HepG2 (cell line): Measurements from ENCODE around the gene HCFC1.

Source experiments
- CEBPB ChIP-seq: IDR thresholded peaks from 2 replicates; pipeline ENCODE4 v1.6.1; 2011; ENCODE audit warnings: low read depth, low read length, improper control_type of control experiment, borderline replicate concordance
- LBX2 ChIP-seq: sonication (generic); formaldehyde crosslinking; IDR thresholded peaks from 2 replicates; pipeline ENCODE4 v1.5.0; 2020; ENCODE audit warnings: missing genetic modification reagents, mild to moderate bottlenecking, borderline replicate concordance
- MXI1 ChIP-seq: IDR thresholded peaks from 3 replicates; pipeline ENCODE4 v1.6.1; 2012; ENCODE audit warnings: low read depth, low read length, inconsistent platforms, borderline replicate concordance
- POLR2A ChIP-seq, 2 experiments: IDR thresholded peaks; 2 replicates each; pipeline ENCODE4 v1.6.1; 2011; ENCODE audit warnings: low read depth in 2 of 2, low read length in 2 of 2, mild to moderate bottlenecking in 1 of 2, moderate library complexity in 1 of 2; ENCODE audit not compliant: insufficient read depth in 1 of 2
- POLR2AphosphoS5 ChIP-seq: IDR thresholded peaks from 2 replicates; pipeline ENCODE4 v1.6.1; 2012; ENCODE audit warnings: low read depth, low read length
- TAF1 ChIP-seq: sonication (generic); formaldehyde crosslinking; IDR thresholded peaks from 2 replicates; pipeline ENCODE4 v1.4.0; 2020; ENCODE audit warnings: missing genetic modification reagents
- THYN1 ChIP-seq: sonication (generic); formaldehyde crosslinking; IDR thresholded peaks from 2 replicates; pipeline ENCODE4 v1.8.1; 2023; ENCODE audit warnings: low read depth, mild to moderate bottlenecking, moderate library complexity, missing genetic modification reagents, borderline replicate concordance
- YY1 ChIP-seq: IDR thresholded peaks from 2 replicates; pipeline ENCODE4 v1.6.1; 2011; ENCODE audit warnings: low read length, low read depth, moderate library complexity, mild to moderate bottlenecking; ENCODE audit not compliant: insufficient read depth, insufficient replicate concordance
- ZNF224 ChIP-seq: sonication (generic); formaldehyde crosslinking; IDR thresholded peaks from 2 replicates; pipeline ENCODE4 v1.5.0; 2020; ENCODE audit warnings: mild to moderate bottlenecking, missing genetic modification reagents
- ZNF331 ChIP-seq: sonication (generic); formaldehyde crosslinking; IDR thresholded peaks from 2 replicates; pipeline ENCODE4 v1.4.0; 2020; ENCODE audit warnings: missing genetic modification reagents
- ZNF720 ChIP-seq: sonication (generic); formaldehyde crosslinking; IDR thresholded peaks from 2 replicates; pipeline ENCODE4 v1.4.0; 2020; ENCODE audit warnings: missing genetic modification reagents
- TF ChIP-seq, protein P1 (sequence below): sonication (generic); formaldehyde crosslinking; IDR thresholded peaks from 2 replicates; pipeline ENCODE4 v1.5.0; 2020; ENCODE audit warnings: mild to moderate bottlenecking, missing genetic modification reagents, moderate library complexity
- TF ChIP-seq, protein P2 (sequence below): sonication (generic); formaldehyde crosslinking; IDR thresholded peaks from 2 replicates; pipeline ENCODE4 v1.4.0; 2020; ENCODE audit warnings: missing genetic modification reagents

GRCh38 chrX:154013614-154014360 lies 42.2 kb upstream of the HCFC1 start:
- no peak for TF ChIP-seq POLR2AphosphoS5
- TF ChIP-seq YY1 = no peak
- TF ChIP-seq TAF1 (CRISPR knock-in tag) = no peak
- TF ChIP-seq ZNF224 = no peak
- no peak for TF ChIP-seq ZNF331 (CRISPR knock-in tag)
- no peak for TF ChIP-seq MXI1
- TF ChIP-seq, protein P1, sequence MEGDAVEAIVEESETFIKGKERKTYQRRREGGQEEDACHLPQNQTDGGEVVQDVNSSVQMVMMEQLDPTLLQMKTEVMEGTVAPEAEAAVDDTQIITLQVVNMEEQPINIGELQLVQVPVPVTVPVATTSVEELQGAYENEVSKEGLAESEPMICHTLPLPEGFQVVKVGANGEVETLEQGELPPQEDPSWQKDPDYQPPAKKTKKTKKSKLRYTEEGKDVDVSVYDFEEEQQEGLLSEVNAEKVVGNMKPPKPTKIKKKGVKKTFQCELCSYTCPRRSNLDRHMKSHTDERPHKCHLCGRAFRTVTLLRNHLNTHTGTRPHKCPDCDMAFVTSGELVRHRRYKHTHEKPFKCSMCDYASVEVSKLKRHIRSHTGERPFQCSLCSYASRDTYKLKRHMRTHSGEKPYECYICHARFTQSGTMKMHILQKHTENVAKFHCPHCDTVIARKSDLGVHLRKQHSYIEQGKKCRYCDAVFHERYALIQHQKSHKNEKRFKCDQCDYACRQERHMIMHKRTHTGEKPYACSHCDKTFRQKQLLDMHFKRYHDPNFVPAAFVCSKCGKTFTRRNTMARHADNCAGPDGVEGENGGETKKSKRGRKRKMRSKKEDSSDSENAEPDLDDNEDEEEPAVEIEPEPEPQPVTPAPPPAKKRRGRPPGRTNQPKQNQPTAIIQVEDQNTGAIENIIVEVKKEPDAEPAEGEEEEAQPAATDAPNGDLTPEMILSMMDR (CRISPR knock-in tag) = peak; percentile 77
- TF ChIP-seq, protein P2, sequence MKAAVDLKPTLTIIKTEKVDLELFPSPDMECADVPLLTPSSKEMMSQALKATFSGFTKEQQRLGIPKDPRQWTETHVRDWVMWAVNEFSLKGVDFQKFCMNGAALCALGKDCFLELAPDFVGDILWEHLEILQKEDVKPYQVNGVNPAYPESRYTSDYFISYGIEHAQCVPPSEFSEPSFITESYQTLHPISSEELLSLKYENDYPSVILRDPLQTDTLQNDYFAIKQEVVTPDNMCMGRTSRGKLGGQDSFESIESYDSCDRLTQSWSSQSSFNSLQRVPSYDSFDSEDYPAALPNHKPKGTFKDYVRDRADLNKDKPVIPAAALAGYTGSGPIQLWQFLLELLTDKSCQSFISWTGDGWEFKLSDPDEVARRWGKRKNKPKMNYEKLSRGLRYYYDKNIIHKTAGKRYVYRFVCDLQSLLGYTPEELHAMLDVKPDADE (CRISPR knock-in tag) = no peak
- no peak for TF ChIP-seq LBX2 (CRISPR knock-in tag)
- TF ChIP-seq THYN1 (CRISPR knock-in tag) = no peak
- no peak for TF ChIP-seq CEBPB
- TF ChIP-seq ZNF720 (CRISPR knock-in tag) = no peak
- TF ChIP-seq POLR2A (IDR thresholded peaks at IDR 0.05; ENCODE audit: insufficient read depth in 1 of 2, low read depth in 2 of 2, low read length in 2 of 2) = no peak
